Liver (tissue), 9 donors: Measurements from ENCODE around the gene GARIN3. TPM values are rescaled to one million over a fixed set of nuclear protein-coding genes. Genes with fewer than 3 reads are reported as not detected.

Source experiments
- DNase-seq: peaks from one replicate; pipeline ENCODE4 v3.0.0-alpha.2; 2017; ENCODE audit warnings: low spot score
- H3K27ac ChIP-seq, 2 donors: one replicate each; pipeline ENCODE4 v1.7.0; 2013; ENCODE audit warnings: inconsistent platforms in 2 of 2, low read length in 2 of 2, control low read depth in 1 of 2, low read depth in 1 of 2, mild to moderate bottlenecking in 1 of 2
- H3K27me3 ChIP-seq, 4 donors: one replicate each; pipeline versions ENCODE4 v1.6.1 to v1.7.0; 2013; ENCODE audit warnings: low read length in 3 of 4, inconsistent platforms in 1 of 4, mild to moderate bottlenecking in 1 of 4, moderate library complexity in 1 of 4; ENCODE audit not compliant: control insufficient read depth in 4 of 4, insufficient read depth in 4 of 4
- H3K36me3 ChIP-seq, 4 donors: one replicate each; pipeline versions ENCODE4 v1.6.1 to v1.7.0; 2013; ENCODE audit warnings: low read length in 3 of 4, mild to moderate bottlenecking in 3 of 4, low read depth in 1 of 4, moderate library complexity in 1 of 4; ENCODE audit not compliant: control insufficient read depth in 4 of 4, insufficient read depth in 3 of 4
- H3K4me1 ChIP-seq, 4 donors: one replicate each; pipeline versions ENCODE4 v1.6.1 to v1.7.0; 2013; ENCODE audit warnings: low read length in 3 of 4, mild to moderate bottlenecking in 3 of 4, moderate library complexity in 1 of 4; ENCODE audit not compliant: control insufficient read depth in 4 of 4, insufficient read depth in 4 of 4
- H3K4me3 ChIP-seq, 3 donors: one replicate each; pipeline versions ENCODE4 v1.6.1 to v1.7.0; 2013; ENCODE audit warnings: low read length in 3 of 3, control low read depth in 1 of 3, low read depth in 1 of 3, mild to moderate bottlenecking in 1 of 3
- H3K9ac ChIP-seq, 2 donors: one replicate each; pipeline ENCODE4 v1.7.0; 2013; ENCODE audit warnings: low read length in 2 of 2, mild to moderate bottlenecking in 2 of 2, moderate library complexity in 2 of 2, control low read depth in 1 of 2, low read depth in 1 of 2
- H3K9me3 ChIP-seq, 4 donors: one replicate each; pipeline versions ENCODE4 v1.6.1 to v1.7.0; 2013; ENCODE audit warnings: low read length in 3 of 4; ENCODE audit not compliant: control insufficient read depth in 4 of 4
- ATF3 ChIP-seq: IDR thresholded peaks from 2 replicates; pipeline ENCODE4 v1.6.1; 2016; ENCODE audit warnings: antibody characterized with exemption
- CTCF ChIP-seq: fragments of 150-350 bp; IDR thresholded peaks from 2 replicates; pipeline ENCODE4 v1.5.1; 2017; ENCODE audit warnings: improper control_type of control experiment, low read depth, low read length; ENCODE audit not compliant: missing input control
- EGR1 ChIP-seq, 2 donors: IDR thresholded peaks; 2 replicates each; pipeline ENCODE4 v1.6.1; 2016 to 2018; ENCODE audit warnings: antibody characterized with exemption in 2 of 2, low read depth in 2 of 2
- FOXA1 ChIP-seq: IDR thresholded peaks from 2 replicates; pipeline ENCODE4 v1.6.1; 2016; ENCODE audit warnings: antibody characterized with exemption
- FOXA2 ChIP-seq: IDR thresholded peaks from 2 replicates; pipeline ENCODE4 v1.6.1; 2016; ENCODE audit warnings: antibody characterized with exemption
- GABPA ChIP-seq, 2 donors: IDR thresholded peaks in 1 of 2; conservative IDR thresholded peaks in 1 of 2; 2 replicates each; pipeline ENCODE4 v1.6.1; 2016; ENCODE audit warnings: antibody characterized with exemption in 2 of 2, mild to moderate bottlenecking in 1 of 2, moderate library complexity in 1 of 2
- HNF4A ChIP-seq, 2 donors: conservative IDR thresholded peaks; 2 replicates each; pipeline ENCODE4 v1.6.1; 2016; ENCODE audit warnings: antibody characterized with exemption in 2 of 2, mild to moderate bottlenecking in 2 of 2
- HNF4G ChIP-seq: IDR thresholded peaks from 2 replicates; pipeline ENCODE4 v1.6.1; 2016; ENCODE audit warnings: antibody characterized with exemption
- JUND ChIP-seq, 2 donors: IDR thresholded peaks; 2 replicates each; pipeline ENCODE4 v1.6.1; 2016; ENCODE audit warnings: antibody characterized with exemption in 2 of 2
- MAX ChIP-seq: IDR thresholded peaks from 2 replicates; pipeline ENCODE4 v1.6.1; 2016; ENCODE audit warnings: antibody characterized with exemption
- NR2F2 ChIP-seq: IDR thresholded peaks from 2 replicates; pipeline ENCODE4 v1.6.1; 2016; ENCODE audit warnings: antibody characterized with exemption
- RAD21 ChIP-seq, 2 donors: IDR thresholded peaks; 2 replicates each; pipeline ENCODE4 v1.6.1; 2016; ENCODE audit warnings: antibody characterized with exemption in 2 of 2, mild to moderate bottlenecking in 2 of 2
- REST ChIP-seq: IDR thresholded peaks from 2 replicates; pipeline ENCODE4 v1.6.1; 2016; ENCODE audit warnings: antibody characterized with exemption, mild to moderate bottlenecking
- RXRA ChIP-seq, 2 donors: IDR thresholded peaks; 2 replicates each; pipeline ENCODE4 v1.6.1; 2017 to 2018; ENCODE audit warnings: antibody characterized with exemption in 2 of 2, mild to moderate bottlenecking in 1 of 2
- SP1 ChIP-seq: IDR thresholded peaks from 2 replicates; pipeline ENCODE4 v1.6.1; 2018; ENCODE audit warnings: antibody characterized with exemption, mild to moderate bottlenecking
- TAF1 ChIP-seq: conservative IDR thresholded peaks from 2 replicates; pipeline ENCODE4 v1.6.1; 2016; ENCODE audit warnings: antibody characterized with exemption, mild to moderate bottlenecking
- YY1 ChIP-seq: IDR thresholded peaks from 2 replicates; pipeline ENCODE4 v1.6.1; 2016; ENCODE audit warnings: antibody characterized with exemption, mild to moderate bottlenecking
- ZBTB33 ChIP-seq: IDR thresholded peaks from 2 replicates; pipeline ENCODE4 v1.6.1; 2016; ENCODE audit warnings: antibody characterized with exemption
- WGBS: extraction: QIAGEN DNeasy Blood & Tissue Kit; methylation state at CpG from one replicate; pipeline ENCODE4 v1.1.7; 2013; 5-methylcytosine and 5-hydroxymethylcytosine counted together
- polyA plus RNA-seq, 2 donors: library from polyadenylated mRNA; stranded (reverse) in 1 of 2; unstranded in 1 of 2; fragments of 200-250 nt in 1 of 2; fragments of >200 nt in 1 of 2; fragmentation: Nextera tagmentation in 1 of 2; extraction: Ambion mirVana in 1 of 2; gene quantifications; one replicate each; pipeline versions ENCODE4 v1.2.1 to v1.2.3, GENCODE V29; 2013 to 2015
- total RNA-seq, 2 donors: library from RNA; depleted of rRNA; stranded (reverse); fragments of >200 nt; gene quantifications; one replicate each; pipeline ENCODE4 v1.2.3, GENCODE V29; 2014
- donor health status: healthy.
- donor health status: healthy.
- donor health status: healthy.
- donor health status: healthy.
- donor health status: healthy.

GARIN3 gene
- total and polyA plus RNA-seq, 4 donors: not detected

- H3K27me3 ChIP-seq: peaks cover 0 to 5% (median 0%) of the 10 kb centered on the region in 4 donors
- H3K9me3 ChIP-seq: peaks cover 0 to 3% (median 1%) of the 10 kb centered on the region in 4 donors
- H3K4me3 ChIP-seq: no peak overlapping the region
- no peak overlapping the region for H3K9ac ChIP-seq
- no peak for DNase-seq
- no peaks in the 10 kb centered on the region for H3K36me3 ChIP-seq
- 66% methylated on average over 3 of the region's 3 CpGs for WGBS
- no peak overlapping the region for H3K27ac ChIP-seq
- H3K4me1 ChIP-seq: no peaks in the 10 kb centered on the region
- TF ChIP-seq ZBTB33 (no peak), MAX (no peak), HNF4A (conservative IDR thresholded peaks at IDR 0.05) (no peak), FOXA2 (no peak), RXRA (IDR thresholded peaks at IDR 0.05) (no peak), SP1 (no peak), REST (no peak), TAF1 (no peak), JUND (IDR thresholded peaks at IDR 0.05) (no peak), FOXA1 (no peak), NR2F2 (no peak), RAD21 (IDR thresholded peaks at IDR 0.05) (no peak), HNF4G (no peak), ATF3 (no peak), EGR1 (IDR thresholded peaks at IDR 0.05; ENCODE audit: low read depth in 2 of 2) (no peak), GABPA (IDR thresholded peaks at IDR 0.05 in 1 of 2, conservative IDR thresholded peaks at IDR 0.05 in 1 of 2) (no peak), YY1 (no peak), CTCF (no peak)
These were observed 12.9 kb upstream of the GARIN3 start for GRCh38 chr5:157178966-157179365.
